ENCODE results near the gene GBGT1.

The GBGT1 gene

GRCh38 chr9:133203506-133204075 lies 39.9 kb upstream of the GBGT1 start:
- Histone ChIP-seq H3K4me1 (ENCODE audit: control extremely low read depth in 1 of 4, control insufficient read depth in 4 of 4, insufficient read depth in 4 of 4, low read length in 3 of 4) (peaks cover 0 to 7% (median 7%) of the 10 kb centered on the region in 4 experiments), H3K4me3 (ENCODE audit: control insufficient read depth in 1 of 7, extremely low read depth in 1 of 7, insufficient read depth in 4 of 7, low read depth in 2 of 7, low read length in 6 of 7) (no peak overlapping the region), H3K27ac (ENCODE audit: insufficient read depth in 1 of 2, low read depth in 1 of 2, low read length in 2 of 2, poor library complexity in 1 of 2, severe bottlenecking in 2 of 2) (no peak overlapping the region), H3K9me3 (ENCODE audit: control extremely low read depth in 1 of 5, control insufficient read depth in 4 of 5, insufficient read depth in 2 of 5, low read depth in 1 of 5, low read length in 4 of 5) (no peaks in the 10 kb centered on the region), H3K27me3 (replicated peaks in 2 of 5; ENCODE audit: control insufficient read depth in 4 of 5, insufficient read depth in 5 of 5, low read length in 4 of 5) (peaks cover 0 to 6% (median 0%) of the 10 kb centered on the region in 5 experiments), H3K36me3 (ENCODE audit: control insufficient read depth in 4 of 4, insufficient read depth in 4 of 4, low read length in 3 of 4) (no peaks in the 10 kb centered on the region)
- POLR2A ChIA-PET, result no interaction called here
- no peak for DNase-seq
- WGBS (ENCODE audit: insufficient coverage), result 88% methylated on average over 10 of the region's 10 CpGs
- CTCF ChIA-PET, result no interaction called here

GRCh38 chr9:133202688-133203453 lies 39.2 kb upstream of the GBGT1 start:
- Histone ChIP-seq H3K4me1 (ENCODE audit: control extremely low read depth in 1 of 4, control insufficient read depth in 4 of 4, insufficient read depth in 4 of 4, low read length in 3 of 4) (peaks cover 0 to 7% (median 7%) of the 10 kb centered on the region in 4 experiments), H3K4me3 (ENCODE audit: control insufficient read depth in 1 of 7, extremely low read depth in 1 of 7, insufficient read depth in 4 of 7, low read depth in 2 of 7, low read length in 6 of 7) (no peak overlapping the region), H3K9me3 (ENCODE audit: control extremely low read depth in 1 of 5, control insufficient read depth in 4 of 5, insufficient read depth in 2 of 5, low read depth in 1 of 5, low read length in 4 of 5) (no peaks in the 10 kb centered on the region), H3K36me3 (ENCODE audit: control insufficient read depth in 4 of 4, insufficient read depth in 4 of 4, low read length in 3 of 4) (no peaks in the 10 kb centered on the region), H3K27me3 (replicated peaks in 2 of 5; ENCODE audit: control insufficient read depth in 4 of 5, insufficient read depth in 5 of 5, low read length in 4 of 5) (peaks cover 0 to 6% (median 0%) of the 10 kb centered on the region in 5 experiments), H3K27ac (ENCODE audit: insufficient read depth in 1 of 2, low read depth in 1 of 2, low read length in 2 of 2, poor library complexity in 1 of 2, severe bottlenecking in 2 of 2) (no peak overlapping the region)
- POLR2A ChIA-PET, result no interaction called here
- CTCF ChIA-PET, result interaction anchor here (0.7 to 1.1 kb wide), 4 partner anchors 10 to 128 kb away, joined by 3 read pairs; no protein-coding TSS in a partner anchor
- 96% methylated on average over 9 of the region's 14 CpGs for WGBS (ENCODE audit: insufficient coverage)
- DNase-seq, result no peak

GRCh38 chr9:133202145-133202513 lies 38.4 kb upstream of the GBGT1 start:
- Histone ChIP-seq H3K4me3 (ENCODE audit: control insufficient read depth in 1 of 7, extremely low read depth in 1 of 7, insufficient read depth in 4 of 7, low read depth in 2 of 7, low read length in 6 of 7) (no peak overlapping the region), H3K9me3 (ENCODE audit: control extremely low read depth in 1 of 5, control insufficient read depth in 4 of 5, insufficient read depth in 2 of 5, low read depth in 1 of 5, low read length in 4 of 5) (no peaks in the 10 kb centered on the region), H3K4me1 (ENCODE audit: control extremely low read depth in 1 of 4, control insufficient read depth in 4 of 4, insufficient read depth in 4 of 4, low read length in 3 of 4) (peaks cover 0 to 7% (median 7%) of the 10 kb centered on the region in 4 experiments), H3K27me3 (replicated peaks in 2 of 5; ENCODE audit: control insufficient read depth in 4 of 5, insufficient read depth in 5 of 5, low read length in 4 of 5) (peaks cover 0 to 6% (median 0%) of the 10 kb centered on the region in 5 experiments), H3K36me3 (ENCODE audit: control insufficient read depth in 4 of 4, insufficient read depth in 4 of 4, low read length in 3 of 4) (no peaks in the 10 kb centered on the region), H3K27ac (ENCODE audit: insufficient read depth in 1 of 2, low read depth in 1 of 2, low read length in 2 of 2, poor library complexity in 1 of 2, severe bottlenecking in 2 of 2) (no peak overlapping the region)
- ChIA-PET CTCF (interaction anchor here (1.0 to 1.1 kb wide), 3 partner anchors 11 to 128 kb away, joined by 3 read pairs; no protein-coding TSS in a partner anchor), POLR2A (no interaction called here)
- 98% methylated on average over 10 of the region's 11 CpGs for WGBS (ENCODE audit: insufficient coverage)
- no peak for DNase-seq

- no peak for DNase-seq
- Histone ChIP-seq H3K27me3 (replicated peaks in 2 of 5; ENCODE audit: control insufficient read depth in 4 of 5, insufficient read depth in 5 of 5, low read length in 4 of 5) (peaks cover 0 to 5% (median 2%) of the 10 kb centered on the region in 5 experiments), H3K9me3 (ENCODE audit: control extremely low read depth in 1 of 5, control insufficient read depth in 4 of 5, insufficient read depth in 2 of 5, low read depth in 1 of 5, low read length in 4 of 5) (no peaks in the 10 kb centered on the region), H3K4me3 (ENCODE audit: control insufficient read depth in 1 of 7, extremely low read depth in 1 of 7, insufficient read depth in 4 of 7, low read depth in 2 of 7, low read length in 6 of 7) (no peak overlapping the region), H3K36me3 (ENCODE audit: control insufficient read depth in 4 of 4, insufficient read depth in 4 of 4, low read length in 3 of 4) (no peaks in the 10 kb centered on the region), H3K4me1 (ENCODE audit: control extremely low read depth in 1 of 4, control insufficient read depth in 4 of 4, insufficient read depth in 4 of 4, low read length in 3 of 4) (peaks cover 0 to 7% (median 7%) of the 10 kb centered on the region in 4 experiments), H3K27ac (ENCODE audit: insufficient read depth in 1 of 2, low read depth in 1 of 2, low read length in 2 of 2, poor library complexity in 1 of 2, severe bottlenecking in 2 of 2) (no peak overlapping the region)
- 88% methylated on average over 11 of the region's 13 CpGs for WGBS (ENCODE audit: insufficient coverage)
- ChIA-PET CTCF (interaction anchor here (1.0 to 1.1 kb wide), 3 partner anchors 11 to 129 kb away, joined by 3 read pairs; no protein-coding TSS in a partner anchor), POLR2A (no interaction called here)
Measured at GRCh38 chr9:133201424-133202144, 37.9 kb upstream of the GBGT1 start.

GRCh38 chr9:133200631-133201030 lies 36.9 kb upstream of the GBGT1 start:
- 95% methylated on average over 17 of the region's 17 CpGs for WGBS (ENCODE audit: insufficient coverage)
- Histone ChIP-seq H3K9me3 (ENCODE audit: control extremely low read depth in 1 of 5, control insufficient read depth in 4 of 5, insufficient read depth in 2 of 5, low read depth in 1 of 5, low read length in 4 of 5) (no peaks in the 10 kb centered on the region), H3K4me1 (ENCODE audit: control extremely low read depth in 1 of 4, control insufficient read depth in 4 of 4, insufficient read depth in 4 of 4, low read length in 3 of 4) (peaks cover 0 to 7% (median 7%) of the 10 kb centered on the region in 4 experiments), H3K36me3 (ENCODE audit: control insufficient read depth in 4 of 4, insufficient read depth in 4 of 4, low read length in 3 of 4) (no peaks in the 10 kb centered on the region), H3K4me3 (ENCODE audit: control insufficient read depth in 1 of 7, extremely low read depth in 1 of 7, insufficient read depth in 4 of 7, low read depth in 2 of 7, low read length in 6 of 7) (no peak overlapping the region), H3K27me3 (replicated peaks in 2 of 5; ENCODE audit: control insufficient read depth in 4 of 5, insufficient read depth in 5 of 5, low read length in 4 of 5) (peaks cover 0 to 5% (median 2%) of the 10 kb centered on the region in 5 experiments), H3K27ac (ENCODE audit: insufficient read depth in 1 of 2, low read depth in 1 of 2, low read length in 2 of 2, poor library complexity in 1 of 2, severe bottlenecking in 2 of 2) (no peak overlapping the region)
- ChIA-PET CTCF (interaction anchor here (0.9 to 1.2 kb wide), 4 partner anchors 11 to 154 kb away, joined by 3 to 4 read pairs (median 4); no protein-coding TSS in a partner anchor), POLR2A (no interaction called here)
- no peak for DNase-seq

GRCh38 chr9:133199648-133200321 lies 36.1 kb upstream of the GBGT1 start:
- WGBS (ENCODE audit: insufficient coverage), result 38% methylated on average over 37 of the region's 44 CpGs
- H3K9me3 ChIP-seq (ENCODE audit: control extremely low read depth in 1 of 5, control insufficient read depth in 4 of 5, insufficient read depth in 2 of 5, low read depth in 1 of 5, low read length in 4 of 5), result peaks cover 0 to 5% (median 0%) of the 10 kb centered on the region in 5 experiments
- H3K27ac ChIP-seq (ENCODE audit: insufficient read depth in 1 of 2, low read depth in 1 of 2, low read length in 2 of 2, poor library complexity in 1 of 2, severe bottlenecking in 2 of 2), result no peak overlapping the region
- H3K4me1 ChIP-seq (ENCODE audit: control extremely low read depth in 1 of 4, control insufficient read depth in 4 of 4, insufficient read depth in 4 of 4, low read length in 3 of 4), result peaks cover 0 to 7% (median 7%) of the 10 kb centered on the region in 4 experiments
- H3K36me3 ChIP-seq (ENCODE audit: control insufficient read depth in 4 of 4, insufficient read depth in 4 of 4, low read length in 3 of 4), result no peaks in the 10 kb centered on the region
- POLR2A ChIA-PET, result no interaction called here
- CTCF ChIA-PET, result interaction anchor here (0.9 to 1.2 kb wide), 5 partner anchors 10 to 155 kb away, joined by 3 to 6 read pairs (median 4); no protein-coding TSS in a partner anchor
- H3K4me3 ChIP-seq (ENCODE audit: control insufficient read depth in 1 of 7, extremely low read depth in 1 of 7, insufficient read depth in 4 of 7, low read depth in 2 of 7, low read length in 6 of 7), result peak overlapping the region in 6 of 7 experiments; percentile 11 to 55 (median 52)
- peaks cover 0 to 5% (median 3%) of the 10 kb centered on the region in 5 experiments for H3K27me3 ChIP-seq (replicated peaks in 2 of 5; ENCODE audit: control insufficient read depth in 4 of 5, insufficient read depth in 5 of 5, low read length in 4 of 5)
- peak; percentile 84 to 92 (median 92) for DNase-seq

Measured in common myeloid progenitor, CD34-positive (primary cell).